Spleen (tissue), 11 donors: Measurements from ENCODE around the gene MAP2K5. TPM values are rescaled to one million over a fixed set of nuclear protein-coding genes. Genes with fewer than 3 reads are reported as not detected.

Experiments
- DNase-seq: peaks from one replicate; pipeline ENCODE4 v3.0.0-alpha.2; 2020
- H3K27ac ChIP-seq, 8 donors: fragments of 200-600 bp; sonication (generic) in 7 of 8; 1 replicate in 4 of 8; 2 replicates in 4 of 8; pipeline versions ENCODE4 v1.5.0 to v1.8.0; 2016 to 2021; ENCODE audit warnings: inconsistent platforms in 4 of 8, mild to moderate bottlenecking in 4 of 8, moderate library complexity in 1 of 8
- H3K27me3 ChIP-seq, 7 donors: fragments of 200-600 bp; sonication (generic) in 6 of 7; replicated peaks in 1 of 7; 1 replicate in 4 of 7; 2 replicates in 3 of 7; pipeline versions ENCODE4 v1.5.0 to v1.8.0; 2016 to 2021; ENCODE audit warnings: inconsistent platforms in 3 of 7, mild to moderate bottlenecking in 1 of 7
- H3K36me3 ChIP-seq, 6 donors: fragments of 200-600 bp; sonication (generic) in 5 of 6; 1 replicate in 4 of 6; 2 replicates in 2 of 6; pipeline versions ENCODE4 v1.5.0 to v1.8.0; 2016 to 2021; ENCODE audit warnings: inconsistent platforms in 2 of 6
- H3K4me1 ChIP-seq, 6 donors: fragments of 200-600 bp; sonication (generic) in 5 of 6; 1 replicate in 3 of 6; 2 replicates in 3 of 6; pipeline versions ENCODE4 v1.5.0 to v1.8.0; 2016 to 2021; ENCODE audit warnings: inconsistent platforms in 3 of 6
- H3K4me3 ChIP-seq, 8 donors: fragments of 200-600 bp; sonication (generic) in 7 of 8; 1 replicate in 4 of 8; 2 replicates in 4 of 8; pipeline versions ENCODE4 v1.5.0 to v1.8.0; 2016 to 2021; ENCODE audit warnings: inconsistent platforms in 4 of 8, mild to moderate bottlenecking in 4 of 8, moderate library complexity in 2 of 8
- H3K9me3 ChIP-seq, 8 donors: fragments of 200-600 bp; sonication (generic) in 7 of 8; 1 replicate in 4 of 8; 2 replicates in 4 of 8; pipeline versions ENCODE4 v1.5.0 to v1.8.0; 2016 to 2021; ENCODE audit warnings: inconsistent platforms in 4 of 8
- POLR2A ChIP-seq, 3 donors: fragments of 450-650 bp; IDR thresholded peaks; one replicate each; pipeline ENCODE4 v1.5.1; 2017; ENCODE audit warnings: antibody characterized with exemption in 3 of 3, mild to moderate bottlenecking in 1 of 3
- POLR2AphosphoS5 ChIP-seq, 3 donors: sonication (generic); formaldehyde crosslinking; IDR thresholded peaks; one replicate each; pipeline ENCODE4 v1.5.1; 2017; ENCODE audit warnings: antibody characterized with exemption in 3 of 3
- WGBS, 5 donors: extraction: QIAGEN DNeasy Blood & Tissue Kit in 3 of 5; methylation state at CpG; one replicate each; pipeline versions ENCODE4 v1.1.5 to v1.1.7; 2013 to 2018; 5-methylcytosine and 5-hydroxymethylcytosine counted together
- intact Hi-C: fragments of 100-400 bp; cut with DNase I; formaldehyde crosslinking; loops from one replicate; pipeline ENCODE4 v1.15.0; 2023; ENCODE audit warnings: low total_unique reads
- polyA plus RNA-seq, 3 donors: library from polyadenylated mRNA; stranded (reverse); fragments of 200-250 nt; gene quantifications; one replicate each; pipeline ENCODE4 v1.2.1, GENCODE V29; 2013
- total RNA-seq, 7 donors: library from RNA; depleted of rRNA in 3 of 7; stranded (reverse); fragments of >200 nt in 3 of 7; fragmentation: NEBNext Ultra II Directional in 4 of 7; extraction: Animal tissue kit (Norgen Biotek cat#: 25700) in 4 of 7; gene quantifications; one replicate each; pipeline versions ENCODE4 v1.1.0 to v1.2.1, GENCODE V29; 2016 to 2021
- TF ChIP-seq, protein P1 (sequence below), 11 experiments: fragments of 200-600 bp in 7 of 11; fragments of 450-650 bp in 4 of 11; sonication (generic) in 4 of 11; IDR thresholded peaks in 8 of 11; conservative IDR thresholded peaks in 3 of 11; 1 replicate in 7 of 11; 2 replicates in 4 of 11; pipeline versions ENCODE4 v1.4.0 to v1.8.0; 2016 to 2021; ENCODE audit warnings: antibody characterized with exemption in 11 of 11, inconsistent platforms in 4 of 11, mild to moderate bottlenecking in 1 of 11
- donor health status: healthy with polysubstance abuse.
- donor health status: DM: no; HTN: no; CAD: no; lungs with moderate emphysema.
- donor health status: DM: no; HTN: no; CAD: no.
- donor health status: Bipolar disorder and iron deficiency.
- donor health status: healthy.
- donor health status: DM: no; HTN: no; CAD: no.
- donor health status: DM: yes; HTN: yes; CAD: no.

The MAP2K5 gene
- total and polyA plus RNA-seq, 10 donors: 8.4 to 30.4 (median 14.6) TPM

DNA sequence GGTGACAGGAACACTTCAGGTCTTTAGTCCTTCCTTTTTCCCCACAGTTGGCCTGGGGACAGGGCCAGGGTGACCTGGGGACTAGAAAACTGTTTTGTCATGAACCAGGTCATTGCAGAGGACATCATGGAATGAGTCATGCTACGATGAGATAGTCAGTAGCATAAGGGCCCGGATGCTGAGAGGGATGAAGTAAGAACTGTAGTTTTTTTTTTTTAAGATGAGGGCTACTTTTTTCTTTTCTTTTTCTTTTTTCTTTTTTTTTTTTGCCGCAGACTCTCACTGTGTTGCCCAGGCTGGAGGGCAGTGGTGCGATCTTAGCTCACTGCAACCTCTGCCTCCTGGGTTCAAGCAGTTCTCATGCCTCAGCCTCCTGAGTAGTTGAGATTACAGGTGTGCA lies 8.0 kb downstream of the MAP2K5 start:
- Histone ChIP-seq H3K36me3 (peaks cover 0 to 65% (median 19%) of the 10 kb centered on the region in 6 donors), H3K9me3 (no peaks in the 10 kb centered on the region), H3K4me1 (peaks cover 0 to 31% (median 11%) of the 10 kb centered on the region in 6 donors), H3K27ac (peak overlapping the region in 1 of 8 donors; percentile 36), H3K4me3 (no peak overlapping the region), H3K27me3 (no peaks in the 10 kb centered on the region)
- WGBS, 5 donors: 74 to 89% (median 80%) methylated on average over 4 of the region's 4 CpGs
- no peak for DNase-seq
- intact Hi-C loops: no loop called here
- TF ChIP-seq, protein P1, sequence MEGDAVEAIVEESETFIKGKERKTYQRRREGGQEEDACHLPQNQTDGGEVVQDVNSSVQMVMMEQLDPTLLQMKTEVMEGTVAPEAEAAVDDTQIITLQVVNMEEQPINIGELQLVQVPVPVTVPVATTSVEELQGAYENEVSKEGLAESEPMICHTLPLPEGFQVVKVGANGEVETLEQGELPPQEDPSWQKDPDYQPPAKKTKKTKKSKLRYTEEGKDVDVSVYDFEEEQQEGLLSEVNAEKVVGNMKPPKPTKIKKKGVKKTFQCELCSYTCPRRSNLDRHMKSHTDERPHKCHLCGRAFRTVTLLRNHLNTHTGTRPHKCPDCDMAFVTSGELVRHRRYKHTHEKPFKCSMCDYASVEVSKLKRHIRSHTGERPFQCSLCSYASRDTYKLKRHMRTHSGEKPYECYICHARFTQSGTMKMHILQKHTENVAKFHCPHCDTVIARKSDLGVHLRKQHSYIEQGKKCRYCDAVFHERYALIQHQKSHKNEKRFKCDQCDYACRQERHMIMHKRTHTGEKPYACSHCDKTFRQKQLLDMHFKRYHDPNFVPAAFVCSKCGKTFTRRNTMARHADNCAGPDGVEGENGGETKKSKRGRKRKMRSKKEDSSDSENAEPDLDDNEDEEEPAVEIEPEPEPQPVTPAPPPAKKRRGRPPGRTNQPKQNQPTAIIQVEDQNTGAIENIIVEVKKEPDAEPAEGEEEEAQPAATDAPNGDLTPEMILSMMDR (IDR thresholded peaks at IDR 0.05 in 8 of 11, conservative IDR thresholded peaks at IDR 0.05 in 3 of 11): no peak
- TF ChIP-seq POLR2AphosphoS5 (IDR thresholded peaks at IDR 0.05) (no peak), POLR2A (IDR thresholded peaks at IDR 0.05) (no peak)

DNA sequence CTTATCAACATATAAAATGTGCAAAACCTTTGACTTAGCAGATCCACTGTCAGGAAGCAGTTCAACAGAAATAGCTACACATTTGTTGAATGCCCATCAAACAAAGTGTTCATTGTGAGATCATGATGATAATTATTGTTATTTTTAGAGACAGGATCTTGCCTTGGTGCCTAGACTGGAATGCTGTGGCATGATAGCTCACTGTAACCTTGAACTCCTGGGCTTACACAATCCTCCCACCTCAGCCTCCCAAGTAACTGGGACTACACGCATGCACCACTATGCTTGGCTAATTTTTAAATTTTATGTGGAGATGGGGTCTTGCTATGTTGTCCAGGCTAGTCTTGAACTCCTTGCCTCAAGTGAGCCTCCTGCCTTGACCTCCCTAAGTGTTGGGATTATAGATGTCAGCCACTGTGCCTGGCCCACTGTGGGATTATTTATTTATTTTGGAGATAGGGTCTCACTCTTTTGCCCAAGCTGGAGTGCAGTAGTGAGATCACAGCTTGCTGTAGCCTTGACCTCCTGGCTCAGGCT lies 8.8 kb downstream of the MAP2K5 start:
- DNase-seq: no peak
- Histone ChIP-seq H3K27me3 (no peaks in the 10 kb centered on the region), H3K4me1 (peaks cover 0 to 31% (median 11%) of the 10 kb centered on the region in 6 donors), H3K27ac (peak overlapping the region in 1 of 8 donors; percentile 32), H3K9me3 (no peaks in the 10 kb centered on the region), H3K36me3 (peaks cover 0 to 65% (median 16%) of the 10 kb centered on the region in 6 donors), H3K4me3 (no peak overlapping the region)
- WGBS, 5 donors: 73 to 95% (median 85%) methylated on average over 1 of the region's 1 CpG
- intact Hi-C loops: no loop called here
- TF ChIP-seq, protein P1 (IDR thresholded peaks at IDR 0.05 in 8 of 11, conservative IDR thresholded peaks at IDR 0.05 in 3 of 11): no peak
- TF ChIP-seq POLR2AphosphoS5 (IDR thresholded peaks at IDR 0.05) (no peak), POLR2A (IDR thresholded peaks at IDR 0.05) (no peak)

DNA sequence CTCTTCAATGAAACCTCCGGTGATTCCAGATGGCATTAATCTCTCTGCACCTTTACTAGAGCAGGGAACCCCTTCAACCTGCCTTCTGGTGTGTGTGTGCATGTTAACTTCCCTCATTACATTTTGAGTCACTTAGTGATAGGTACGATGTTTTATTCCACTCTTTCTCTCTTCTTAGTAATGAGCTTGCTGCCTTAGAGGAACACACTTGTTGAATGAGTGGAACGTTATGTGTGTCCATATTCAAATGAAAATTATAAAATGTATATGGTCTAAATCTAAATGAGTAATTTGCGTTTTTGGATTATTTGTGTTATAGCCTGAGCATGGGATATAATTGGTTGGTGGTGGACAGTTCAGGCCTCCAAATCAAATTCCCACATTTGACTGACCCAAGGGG lies 12.1 kb downstream of the MAP2K5 start:
- H3K9me3 ChIP-seq: peaks cover 0 to 5% (median 0%) of the 10 kb centered on the region in 8 donors
- H3K27me3 ChIP-seq: no peaks in the 10 kb centered on the region
- whole genome bisulfite sequencing, 5 donors: 91 to 98% (median 97%) methylated on average over 4 of the region's 4 CpGs
- no peak overlapping the region for H3K27ac ChIP-seq
- H3K36me3 ChIP-seq: peaks cover 0 to 91% (median 19%) of the 10 kb centered on the region in 6 donors
- no peak for DNase-seq
- intact Hi-C loops: no loop called here
- TF ChIP-seq, protein P1 (IDR thresholded peaks at IDR 0.05 in 8 of 11, conservative IDR thresholded peaks at IDR 0.05 in 3 of 11): no peak
- no peak for TF ChIP-seq POLR2AphosphoS5 (IDR thresholded peaks at IDR 0.05)
- TF ChIP-seq POLR2A (IDR thresholded peaks at IDR 0.05): no peak
- no peak overlapping the region for H3K4me3 ChIP-seq
- peaks cover 0 to 15% (median 0%) of the 10 kb centered on the region in 6 donors for H3K4me1 ChIP-seq

DNA sequence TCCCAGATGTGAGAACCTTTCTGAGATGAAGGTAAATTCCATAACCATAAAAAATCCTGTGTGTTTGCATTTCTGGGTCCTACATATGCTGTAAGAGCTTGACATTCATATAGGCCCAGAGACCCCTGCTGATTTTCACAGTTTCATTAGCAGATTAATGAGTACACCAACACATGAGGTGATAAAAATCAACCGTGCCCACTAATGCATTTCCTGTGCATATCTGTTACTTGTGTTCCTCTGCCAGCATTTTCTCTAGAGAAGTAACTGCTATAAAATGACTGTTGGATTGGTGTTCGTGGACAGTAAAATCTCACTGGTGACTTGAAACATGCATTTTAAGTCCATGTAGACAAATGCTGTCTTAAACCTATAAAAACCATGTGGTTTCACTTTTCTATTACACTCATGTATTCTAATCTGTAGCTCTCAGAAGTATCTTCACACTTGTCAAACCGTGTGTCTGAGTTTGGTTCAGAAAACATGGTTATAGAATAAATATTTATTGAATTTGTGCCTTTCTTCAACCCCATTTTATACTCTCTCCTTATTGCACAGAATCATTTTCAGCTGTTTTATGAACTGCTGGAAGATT lies 14.6 kb downstream of the MAP2K5 start:
- intact Hi-C loops: no loop called here
- Histone ChIP-seq H3K36me3 (peaks cover 0 to 74% (median 12%) of the 10 kb centered on the region in 6 donors), H3K4me3 (no peak overlapping the region), H3K27ac (no peak overlapping the region), H3K27me3 (no peaks in the 10 kb centered on the region), H3K4me1 (peaks cover 0 to 4% (median 0%) of the 10 kb centered on the region in 6 donors), H3K9me3 (peaks cover 0 to 5% (median 0%) of the 10 kb centered on the region in 8 donors)
- 68 to 77% (median 73%) methylated on average over 3 of the region's 3 CpGs for WGBS, 5 donors
- TF ChIP-seq, protein P1 (IDR thresholded peaks at IDR 0.05 in 8 of 11, conservative IDR thresholded peaks at IDR 0.05 in 3 of 11): no peak
- no peak for TF ChIP-seq POLR2AphosphoS5 (IDR thresholded peaks at IDR 0.05)
- no peak for DNase-seq
